Measurements from ENCODE around the gene NLRP11.

DNA sequence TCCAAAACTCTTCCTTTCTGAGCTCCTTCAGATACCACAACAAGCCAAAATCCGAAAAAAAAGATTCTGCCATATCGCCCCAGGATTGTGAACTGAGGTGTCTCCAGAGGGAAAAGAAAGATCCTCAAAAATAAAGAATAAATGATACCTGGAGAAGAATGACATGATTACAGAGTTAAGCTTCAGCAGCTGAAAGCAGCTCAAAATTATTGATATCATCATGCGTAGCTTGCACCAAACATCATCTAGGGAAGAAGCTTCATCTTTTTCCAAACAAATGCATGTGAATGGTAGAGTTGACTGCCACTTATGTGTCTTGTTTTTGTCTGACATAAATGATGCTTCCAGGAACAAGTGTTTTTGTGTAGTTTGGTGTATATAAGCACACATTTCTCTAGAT lies 93.5 kb downstream of the NLRP11 start, which contains the start of gene NLRP9:
- TF ChIP-seq POLR2A (IDR thresholded peaks at IDR 0.05; ENCODE audit: low read depth, low read length) = no peak
- TF ChIP-seq, protein P1, sequence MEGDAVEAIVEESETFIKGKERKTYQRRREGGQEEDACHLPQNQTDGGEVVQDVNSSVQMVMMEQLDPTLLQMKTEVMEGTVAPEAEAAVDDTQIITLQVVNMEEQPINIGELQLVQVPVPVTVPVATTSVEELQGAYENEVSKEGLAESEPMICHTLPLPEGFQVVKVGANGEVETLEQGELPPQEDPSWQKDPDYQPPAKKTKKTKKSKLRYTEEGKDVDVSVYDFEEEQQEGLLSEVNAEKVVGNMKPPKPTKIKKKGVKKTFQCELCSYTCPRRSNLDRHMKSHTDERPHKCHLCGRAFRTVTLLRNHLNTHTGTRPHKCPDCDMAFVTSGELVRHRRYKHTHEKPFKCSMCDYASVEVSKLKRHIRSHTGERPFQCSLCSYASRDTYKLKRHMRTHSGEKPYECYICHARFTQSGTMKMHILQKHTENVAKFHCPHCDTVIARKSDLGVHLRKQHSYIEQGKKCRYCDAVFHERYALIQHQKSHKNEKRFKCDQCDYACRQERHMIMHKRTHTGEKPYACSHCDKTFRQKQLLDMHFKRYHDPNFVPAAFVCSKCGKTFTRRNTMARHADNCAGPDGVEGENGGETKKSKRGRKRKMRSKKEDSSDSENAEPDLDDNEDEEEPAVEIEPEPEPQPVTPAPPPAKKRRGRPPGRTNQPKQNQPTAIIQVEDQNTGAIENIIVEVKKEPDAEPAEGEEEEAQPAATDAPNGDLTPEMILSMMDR (conservative IDR thresholded peaks at IDR 0.05; ENCODE audit: low read depth, low read length) = no peak
- TF ChIP-seq, protein P2, sequence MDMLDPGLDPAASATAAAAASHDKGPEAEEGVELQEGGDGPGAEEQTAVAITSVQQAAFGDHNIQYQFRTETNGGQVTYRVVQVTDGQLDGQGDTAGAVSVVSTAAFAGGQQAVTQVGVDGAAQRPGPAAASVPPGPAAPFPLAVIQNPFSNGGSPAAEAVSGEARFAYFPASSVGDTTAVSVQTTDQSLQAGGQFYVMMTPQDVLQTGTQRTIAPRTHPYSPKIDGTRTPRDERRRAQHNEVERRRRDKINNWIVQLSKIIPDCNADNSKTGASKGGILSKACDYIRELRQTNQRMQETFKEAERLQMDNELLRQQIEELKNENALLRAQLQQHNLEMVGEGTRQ (IDR thresholded peaks at IDR 0.05; ENCODE audit: low read depth, low read length) = no peak
- no peak for TF ChIP-seq CEBPB (IDR thresholded peaks at IDR 0.05; ENCODE audit: low read depth, low read length)
- no peak for TF ChIP-seq CHD1 (IDR thresholded peaks at IDR 0.05; ENCODE audit: low read depth, low read length)
- TF ChIP-seq BHLHE40 (IDR thresholded peaks at IDR 0.05; ENCODE audit: low read depth, low read length) = no peak

Measured in IMR-90 (cell line).